ENCODE data around the gene ARFGEF2.

The ARFGEF2 gene

GRCh38 chr20:49046087-49046900, 124.8 kb downstream of the ARFGEF2 start, which contains the start of gene CSE1L:
Gene CSE1L, plus strand, starts transcription at chr20:49046312. Its CDS starts 12,152 bp downstream, at chr20:49058464.
- Histone ChIP-seq H3K27ac (ENCODE audit: low read length) (peak within 1 kb of the TSS; percentile 95), H3K9ac (ENCODE audit: low read depth, low read length) (peak within 1 kb of the TSS; percentile 94), H3K79me2 (ENCODE audit: insufficient read depth, low read length) (peaks cover 57% of the 10 kb centered on the region), H3K27me3 (ENCODE audit: insufficient read depth, low read length, poor library complexity) (no peaks in the 10 kb centered on the region), H4K20me1 (ENCODE audit: insufficient read depth, low read length) (peaks cover 42% of the 10 kb centered on the region), H3K9me3 (ENCODE audit: insufficient read depth, low read length, severe bottlenecking) (no peaks in the 10 kb centered on the region), H3K4me1 (ENCODE audit: insufficient read depth, low read length) (peaks cover 39% of the 10 kb centered on the region), H3K4me2 (ENCODE audit: insufficient read depth, low read length) (peak within 1 kb of the TSS; percentile 85), H3K4me3 (ENCODE audit: low read depth in 1 of 2, low read length in 2 of 2) (peak within 1 kb of the TSS; percentile 57 to 83), H2AFZ (ENCODE audit: low read depth, low read length) (peak within 1 kb of the TSS; percentile 95), H3K36me3 (ENCODE audit: insufficient read depth, low read length) (peaks cover 39% of the 10 kb centered on the region)
- peak; percentile 96 for DNase-seq
- TF ChIP-seq, protein P1, sequence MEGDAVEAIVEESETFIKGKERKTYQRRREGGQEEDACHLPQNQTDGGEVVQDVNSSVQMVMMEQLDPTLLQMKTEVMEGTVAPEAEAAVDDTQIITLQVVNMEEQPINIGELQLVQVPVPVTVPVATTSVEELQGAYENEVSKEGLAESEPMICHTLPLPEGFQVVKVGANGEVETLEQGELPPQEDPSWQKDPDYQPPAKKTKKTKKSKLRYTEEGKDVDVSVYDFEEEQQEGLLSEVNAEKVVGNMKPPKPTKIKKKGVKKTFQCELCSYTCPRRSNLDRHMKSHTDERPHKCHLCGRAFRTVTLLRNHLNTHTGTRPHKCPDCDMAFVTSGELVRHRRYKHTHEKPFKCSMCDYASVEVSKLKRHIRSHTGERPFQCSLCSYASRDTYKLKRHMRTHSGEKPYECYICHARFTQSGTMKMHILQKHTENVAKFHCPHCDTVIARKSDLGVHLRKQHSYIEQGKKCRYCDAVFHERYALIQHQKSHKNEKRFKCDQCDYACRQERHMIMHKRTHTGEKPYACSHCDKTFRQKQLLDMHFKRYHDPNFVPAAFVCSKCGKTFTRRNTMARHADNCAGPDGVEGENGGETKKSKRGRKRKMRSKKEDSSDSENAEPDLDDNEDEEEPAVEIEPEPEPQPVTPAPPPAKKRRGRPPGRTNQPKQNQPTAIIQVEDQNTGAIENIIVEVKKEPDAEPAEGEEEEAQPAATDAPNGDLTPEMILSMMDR (IDR thresholded peaks at IDR 0.05; ENCODE audit: borderline replicate concordance, extremely low read depth, low read length, poor library complexity, severe bottlenecking) = peak; percentile 15
- no peak for TF ChIP-seq EZH2 (IDR thresholded peaks at IDR 0.05; ENCODE audit: borderline replicate concordance, low read depth, low read length, severe bottlenecking)
- peak; percentile 91 for ATAC-seq (ENCODE audit: insufficient read depth, low read depth)

- no peak overlapping the region for H3K9ac ChIP-seq (ENCODE audit: low read depth, low read length)
- no peaks in the 10 kb centered on the region for H3K9me3 ChIP-seq (ENCODE audit: insufficient read depth, low read length, severe bottlenecking)
- TF ChIP-seq, protein P1 (IDR thresholded peaks at IDR 0.05; ENCODE audit: borderline replicate concordance, extremely low read depth, low read length, poor library complexity, severe bottlenecking) = no peak
- TF ChIP-seq EZH2 (IDR thresholded peaks at IDR 0.05; ENCODE audit: borderline replicate concordance, low read depth, low read length, severe bottlenecking) = no peak
- H3K36me3 ChIP-seq (ENCODE audit: insufficient read depth, low read length) = peaks cover 81% of the 10 kb centered on the region
- H3K27me3 ChIP-seq (ENCODE audit: insufficient read depth, low read length, poor library complexity) = no peaks in the 10 kb centered on the region
- peaks cover 100% of the 10 kb centered on the region for H3K79me2 ChIP-seq (ENCODE audit: insufficient read depth, low read length)
- H2AFZ ChIP-seq (ENCODE audit: low read depth, low read length) = no peak overlapping the region
- H4K20me1 ChIP-seq (ENCODE audit: insufficient read depth, low read length) = peaks cover 96% of the 10 kb centered on the region
- ATAC-seq (ENCODE audit: insufficient read depth, low read depth) (peak; percentile 27; the same call in 1 of the 3 replicates), DNase-seq (no peak)
- peak overlapping the region; percentile 13; the same call in 1 of the 2 replicates for H3K4me2 ChIP-seq (ENCODE audit: insufficient read depth, low read length)
- no peak overlapping the region for H3K27ac ChIP-seq (ENCODE audit: low read length)
- no peak overlapping the region; a peak in 1 of 4 replicates for H3K4me3 ChIP-seq (ENCODE audit: low read depth in 1 of 2, low read length in 2 of 2)
- peaks cover 53% of the 10 kb centered on the region for H3K4me1 ChIP-seq (ENCODE audit: insufficient read depth, low read length)
These were observed 130.8 kb downstream of the ARFGEF2 start for GRCh38 chr20:49052334-49052733.

DNA sequence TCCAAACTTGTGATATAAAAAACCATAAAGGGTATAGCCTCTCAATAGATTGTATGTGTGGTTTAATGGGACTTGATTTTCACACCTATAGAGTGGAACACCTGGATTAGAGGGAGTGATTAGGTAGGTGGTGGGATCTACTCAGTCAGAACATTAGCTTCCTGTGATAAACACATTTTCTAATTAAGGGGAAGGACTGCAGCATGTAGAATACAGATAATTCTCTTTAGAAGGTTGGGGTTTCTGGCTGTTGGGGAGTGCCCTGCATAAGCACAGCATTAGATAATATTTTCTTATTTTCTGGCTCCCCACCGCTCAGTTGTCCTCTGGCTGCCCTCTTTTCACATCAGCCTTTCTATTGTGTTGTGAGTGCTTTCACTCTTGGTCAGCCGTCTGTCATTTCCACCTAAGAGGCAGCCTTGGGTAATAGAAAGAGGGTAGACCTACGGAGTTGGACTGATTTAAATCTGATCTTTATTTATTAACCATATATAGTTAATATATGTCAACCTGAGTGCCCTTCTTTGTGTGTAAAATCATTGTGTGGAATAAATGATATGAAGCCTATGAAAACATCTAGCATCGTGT, 132.6 kb downstream of the ARFGEF2 start:
- Histone ChIP-seq H3K4me3 (ENCODE audit: low read depth in 1 of 2, low read length in 2 of 2) (no peak overlapping the region), H4K20me1 (ENCODE audit: insufficient read depth, low read length) (peaks cover 94% of the 10 kb centered on the region), H3K4me1 (ENCODE audit: insufficient read depth, low read length) (peaks cover 36% of the 10 kb centered on the region), H2AFZ (ENCODE audit: low read depth, low read length) (no peak overlapping the region), H3K4me2 (ENCODE audit: insufficient read depth, low read length) (peak overlapping the region; percentile 19; the same call in 1 of the 2 replicates), H3K27ac (ENCODE audit: low read length) (no peak overlapping the region), H3K27me3 (ENCODE audit: insufficient read depth, low read length, poor library complexity) (no peaks in the 10 kb centered on the region), H3K9me3 (ENCODE audit: insufficient read depth, low read length, severe bottlenecking) (no peaks in the 10 kb centered on the region), H3K36me3 (ENCODE audit: insufficient read depth, low read length) (peaks cover 82% of the 10 kb centered on the region), H3K9ac (ENCODE audit: low read depth, low read length) (no peak overlapping the region), H3K79me2 (ENCODE audit: insufficient read depth, low read length) (peaks cover 99% of the 10 kb centered on the region)
- no peak for DNase-seq
- TF ChIP-seq, protein P1 (IDR thresholded peaks at IDR 0.05; ENCODE audit: borderline replicate concordance, extremely low read depth, low read length, poor library complexity, severe bottlenecking) = no peak
- no peak for TF ChIP-seq EZH2 (IDR thresholded peaks at IDR 0.05; ENCODE audit: borderline replicate concordance, low read depth, low read length, severe bottlenecking)
- ATAC-seq (ENCODE audit: insufficient read depth, low read depth) = no peak
